GM23338 (cell line): ENCODE results near the gene ZNF365. TPM values are rescaled to one million over a fixed set of nuclear protein-coding genes. Genes with fewer than 3 reads are reported as not detected.

Experiments used
- ATAC-seq: fragments of 200-7000 bp; cut with Tn5 transposase; 3 replicates; pipeline ENCODE4 v1.9.1; 2020
- DNase-seq: peaks from one replicate; pipeline ENCODE4 v3.0.0-alpha.2; 2015; ENCODE audit warnings: low spot score
- H2AFZ ChIP-seq: fragments of 200-600 bp; sonication (generic); 2 replicates; pipeline ENCODE4 v1.8.0; 2016; ENCODE audit warnings: antibody characterized with exemption, mild to moderate bottlenecking, moderate library complexity
- H3F3A ChIP-seq: fragments of 200-600 bp; sonication (generic); replicated peaks from 2 replicates; pipeline ENCODE4 v1.8.0; 2017; ENCODE audit warnings: antibody characterized with exemption, mixed run types, low read depth
- H3K27ac ChIP-seq: fragments of 200-600 bp; sonication (generic); 2 replicates; pipeline ENCODE4 v1.6.1; 2016; ENCODE audit warnings: low read depth
- H3K27me3 ChIP-seq: fragments of 200-600 bp; sonication (generic); 2 replicates; pipeline ENCODE4 v1.8.0; 2016; ENCODE audit warnings: mild to moderate bottlenecking, mixed run types, moderate library complexity; ENCODE audit not compliant: insufficient read depth
- H3K36me3 ChIP-seq: fragments of 200-600 bp; sonication (generic); 2 replicates; pipeline ENCODE4 v1.8.0; 2016; ENCODE audit warnings: mild to moderate bottlenecking; ENCODE audit not compliant: insufficient read depth
- H3K4me1 ChIP-seq: fragments of 200-600 bp; sonication (generic); 2 replicates; pipeline ENCODE4 v1.8.0; 2016; ENCODE audit warnings: mild to moderate bottlenecking, moderate library complexity; ENCODE audit not compliant: insufficient read depth
- H3K4me2 ChIP-seq: fragments of 200-600 bp; sonication (generic); 2 replicates; pipeline ENCODE4 v1.7.1; 2017; ENCODE audit warnings: mixed run types
- H3K4me3 ChIP-seq: fragments of 200-600 bp; sonication (generic); 2 replicates; pipeline ENCODE4 v1.6.1; 2016; ENCODE audit warnings: mixed run types
- H3K79me2 ChIP-seq: fragments of 200-600 bp; sonication (generic); replicated peaks from 2 replicates; pipeline ENCODE4 v1.8.0; 2017; ENCODE audit warnings: mild to moderate bottlenecking; ENCODE audit not compliant: insufficient read depth
- H3K9me2 ChIP-seq: fragments of 200-600 bp; sonication (generic); 2 replicates; pipeline ENCODE4 v1.8.0; 2017; ENCODE audit not compliant: insufficient read depth
- H4K20me1 ChIP-seq: fragments of 200-600 bp; sonication (generic); replicated peaks from 2 replicates; pipeline ENCODE4 v1.8.0; 2017; ENCODE audit warnings: mild to moderate bottlenecking; ENCODE audit not compliant: insufficient read depth
- H3K27ac Mint-ChIP-seq: 2 replicates; pipeline ENCODE4 v1.8.0; 2020; ENCODE audit warnings: inconsistent platforms, mild to moderate bottlenecking, moderate library complexity, mixed read lengths
- H3K27me3 Mint-ChIP-seq: 3 replicates; pipeline ENCODE4 v1.8.0; 2022; ENCODE audit warnings: low read depth, mild to moderate bottlenecking, moderate library complexity, mixed read lengths, inconsistent platforms; ENCODE audit not compliant: insufficient read depth, poor library complexity
- H3K36me3 Mint-ChIP-seq: 3 replicates; pipeline ENCODE4 v1.8.0; 2021; ENCODE audit warnings: low read depth, mild to moderate bottlenecking, inconsistent platforms, moderate library complexity, mixed read lengths
- H3K4me1 Mint-ChIP-seq: 3 replicates; pipeline ENCODE4 v1.8.0; 2020; ENCODE audit warnings: mild to moderate bottlenecking, inconsistent platforms, mixed read lengths
- H3K4me3 Mint-ChIP-seq: 3 replicates; pipeline ENCODE4 v1.8.0; 2021; ENCODE audit warnings: moderate library complexity, mild to moderate bottlenecking, inconsistent platforms, mixed read lengths
- H3K9me3 Mint-ChIP-seq: 3 replicates; pipeline ENCODE4 v1.8.0; 2020; ENCODE audit warnings: moderate library complexity, mild to moderate bottlenecking, inconsistent platforms, mixed read lengths
- CREB1 ChIP-seq: fragments of 250-450 bp; sonication (Bioruptor Pico); IDR thresholded peaks from 2 replicates; pipeline ENCODE4 v1.5.0; 2020; ENCODE audit warnings: low read depth, mild to moderate bottlenecking, moderate library complexity
- CTCF ChIP-seq, 2 experiments: fragments of 200-600 bp in 1 of 2; sonication (generic) in 1 of 2; conservative IDR thresholded peaks; 2 replicates each; pipeline versions ENCODE4 v1.5.1 to v1.6.1; 2016 to 2017; ENCODE audit warnings: antibody characterized with exemption in 2 of 2, low read depth in 2 of 2, mild to moderate bottlenecking in 2 of 2, moderate library complexity in 1 of 2
- ETS1 ChIP-seq: IDR thresholded peaks from 2 replicates; pipeline ENCODE4 v1.6.1; 2016; ENCODE audit warnings: antibody characterized with exemption
- EZH2 ChIP-seq: fragments of 200-600 bp; sonication (generic); IDR thresholded peaks from one replicate; pipeline ENCODE4 v1.8.0; 2017; ENCODE audit warnings: antibody characterized with exemption, mild to moderate bottlenecking, low read depth; ENCODE audit not compliant: unreplicated experiment
- EZH2phosphoT487 ChIP-seq: fragments of 200-600 bp; sonication (generic); IDR thresholded peaks from one replicate; pipeline ENCODE4 v1.8.1; 2018; ENCODE audit warnings: antibody characterized with exemption; ENCODE audit not compliant: unreplicated experiment
- JUNB ChIP-seq: IDR thresholded peaks from one replicate; pipeline ENCODE4 v1.6.1; 2016; ENCODE audit warnings: antibody characterized with exemption; ENCODE audit not compliant: unreplicated experiment
- NANOG ChIP-seq: IDR thresholded peaks from 2 replicates; pipeline ENCODE4 v1.6.1; 2016; ENCODE audit warnings: antibody characterized with exemption, borderline replicate concordance
- POLR2AphosphoS5 ChIP-seq: IDR thresholded peaks from 2 replicates; pipeline ENCODE4 v1.6.1; 2016; ENCODE audit warnings: antibody characterized with exemption, low read depth
- REST ChIP-seq: IDR thresholded peaks from one replicate; pipeline ENCODE4 v1.6.1; 2018; ENCODE audit warnings: antibody characterized with exemption; ENCODE audit not compliant: unreplicated experiment
- STAT1 ChIP-seq: IDR thresholded peaks from one replicate; pipeline ENCODE4 v1.6.1; 2016; ENCODE audit warnings: antibody characterized with exemption; ENCODE audit not compliant: unreplicated experiment
- ZNF114 ChIP-seq: fragments of 250-450 bp; sonication (Bioruptor Pico); IDR thresholded peaks from 2 replicates; pipeline ENCODE4 v1.5.0; 2020; ENCODE audit warnings: mild to moderate bottlenecking, moderate library complexity
- ZNF331 ChIP-seq: fragments of 250-450 bp; sonication (Bioruptor Pico); IDR thresholded peaks from 2 replicates; pipeline ENCODE4 v1.5.0; 2020; ENCODE audit warnings: low read depth, mild to moderate bottlenecking, moderate library complexity
- ZNF462 ChIP-seq: fragments of 250-450 bp; sonication (Bioruptor Pico); IDR thresholded peaks from 2 replicates; pipeline ENCODE4 v1.5.0; 2020; ENCODE audit warnings: mild to moderate bottlenecking, moderate library complexity
- polyA plus RNA-seq: library from polyadenylated mRNA; unstranded; fragments of >200 nt; fragmentation: Nextera tagmentation; extraction: Ambion mirVana; gene quantifications from 2 replicates; pipeline ENCODE4 v1.2.1, GENCODE V29; 2016
- total RNA-seq: library from RNA; depleted of rRNA; stranded (reverse); fragments of >200 nt; shearing (Covaris generic); gene quantifications from 2 replicates; pipeline ENCODE4 v1.2.3, GENCODE V29; 2014

Gene ZNF365
- total and polyA plus RNA-seq, 2 experiments from 2014 or later: 0.19 to 0.59 TPM

GRCh38 chr10:62379394-62379793 is 5.2 kb downstream of the ZNF365 start:
- no peak for TF ChIP-seq POLR2AphosphoS5
- no peak for TF ChIP-seq NANOG
- no peak for TF ChIP-seq ETS1
- TF ChIP-seq STAT1: no peak
- no peak for TF ChIP-seq ZNF331 (CRISPR knock-in tag)
- TF ChIP-seq REST: no peak
- TF ChIP-seq EZH2: no peak
- TF ChIP-seq ZNF462 (CRISPR knock-in tag): no peak
- TF ChIP-seq CTCF (conservative IDR thresholded peaks at IDR 0.05; ENCODE audit: low read depth in 2 of 2): no peak
- no peak for TF ChIP-seq EZH2phosphoT487
- no peak for TF ChIP-seq ZNF114 (CRISPR knock-in tag)
- no peak for TF ChIP-seq CREB1 (CRISPR knock-in tag)
- no peak for TF ChIP-seq JUNB
- Histone ChIP-seq H3F3A (no peaks in the 10 kb centered on the region), H3K27ac (no peak overlapping the region), H2AFZ (0 out of 2 replicates have a peak overlapping the region, but pooled peaks have one; percentile 56), H3K4me3 (no peak overlapping the region), H3K4me1 (peaks cover 6% of the 10 kb centered on the region; the same call in 1 of the 2 replicates), H3K36me3 (no peaks in the 10 kb centered on the region), H4K20me1 (no peaks in the 10 kb centered on the region; the same call in 1 of the 2 replicates), H3K9me2 (no peaks in the 10 kb centered on the region), H3K4me2 (no peak overlapping the region), H3K27me3 (peaks cover 14% of the 10 kb centered on the region), H3K79me2 (no peaks in the 10 kb centered on the region)
- no peak for ATAC-seq
- Mint-ChIP-seq H3K27me3 (peaks cover 4% of the 10 kb centered on the region), H3K36me3 (no peaks in the 10 kb centered on the region), H3K9me3 (no peaks in the 10 kb centered on the region), H3K4me1 (peaks cover 2% of the 10 kb centered on the region; the same call in 1 of the 3 replicates), H3K27ac (no peak overlapping the region), H3K4me3 (no peak overlapping the region)
- no peak for DNase-seq
